HUDEP-2 (cell line): ENCODE measurements around the gene LRRC34.

Experiments used
- DNase-seq, 76 experiments: peaks; one replicate each; lab custom pipeline; 2025; ENCODE audit not compliant: unreplicated experiment in 76 of 76; lab: John Stamatoyannopoulos, UW

Gene LRRC34

DNA sequence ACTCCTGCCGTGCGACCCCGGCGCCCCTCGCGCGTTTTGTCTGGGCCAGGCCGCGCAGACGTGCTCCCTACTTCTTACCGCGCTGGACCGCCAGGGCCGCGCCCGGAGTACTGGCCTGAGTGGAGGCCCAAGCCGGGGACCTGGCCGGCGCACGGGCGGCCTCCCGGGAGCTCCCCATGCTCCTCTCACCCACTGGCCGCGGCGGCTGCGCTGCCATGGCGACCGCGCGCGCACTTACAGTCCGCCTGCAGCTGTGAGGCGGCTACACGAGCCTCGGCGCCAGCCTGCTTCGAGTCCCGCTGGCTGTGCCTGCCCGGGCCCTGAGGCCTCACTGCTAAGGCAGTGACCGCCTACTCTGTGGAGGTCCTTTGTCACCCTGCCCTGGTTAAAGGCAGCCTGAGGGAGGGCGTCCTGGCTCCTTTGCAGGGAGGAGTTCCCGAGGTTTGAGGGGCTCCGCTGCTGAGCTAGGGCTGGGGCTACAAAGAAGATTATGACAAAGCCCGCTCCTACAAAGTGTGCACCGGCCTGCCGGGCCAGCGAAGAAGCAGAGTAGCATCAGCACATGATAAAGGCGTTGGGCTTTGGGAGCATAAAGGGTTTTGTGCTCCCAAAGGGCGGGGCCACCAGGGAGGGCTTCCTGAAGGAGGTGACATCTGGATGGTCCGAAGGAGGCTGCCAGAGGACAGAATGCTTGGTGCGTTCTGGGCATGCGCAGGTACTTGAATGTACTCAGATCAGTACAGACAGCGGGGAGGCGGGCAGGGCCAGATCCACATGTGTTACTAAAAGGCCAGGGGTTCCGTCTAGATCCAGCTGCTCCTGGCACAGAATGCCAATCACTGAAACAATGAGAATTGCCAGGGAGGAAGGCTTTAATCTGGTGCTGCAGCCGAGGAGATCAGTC lies at the start of gene LRRC34, which contains the start of gene LRRIQ4:
TSS of gene LRRC34 (minus strand) at position 573 of the 904 bp plus-strand sequence. CDS start at position 217, 356 bp downstream.
TSS of gene LRRIQ4 (plus strand) at position 539 of the 904 bp plus-strand sequence. CDS start 9,052 bp downstream, outside the sequence.
- DNase-seq, result peak in 75 of 76 experiments; percentile 8 to 86 (median 70)

DNA sequence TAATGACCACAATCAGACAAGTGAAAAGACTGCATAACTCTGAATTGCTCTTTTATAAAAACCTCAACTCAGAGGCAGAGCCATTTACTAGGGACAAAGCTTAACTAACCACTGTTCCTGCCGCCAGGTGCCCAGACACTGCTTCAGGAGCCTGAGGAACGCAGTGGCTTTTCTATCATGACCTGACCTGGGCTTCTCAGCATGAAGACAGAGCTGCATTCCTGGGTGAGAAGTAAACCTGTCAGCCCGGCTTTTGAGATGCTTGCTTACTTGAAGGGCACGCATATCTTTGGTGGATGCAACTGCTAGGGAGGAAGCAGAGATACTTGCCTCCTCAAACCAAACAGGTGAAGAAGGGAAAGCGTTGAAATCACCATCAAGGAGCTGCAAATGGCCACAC lies 49.2 kb upstream of the LRRC34 start:
- no peak for DNase-seq

DNA sequence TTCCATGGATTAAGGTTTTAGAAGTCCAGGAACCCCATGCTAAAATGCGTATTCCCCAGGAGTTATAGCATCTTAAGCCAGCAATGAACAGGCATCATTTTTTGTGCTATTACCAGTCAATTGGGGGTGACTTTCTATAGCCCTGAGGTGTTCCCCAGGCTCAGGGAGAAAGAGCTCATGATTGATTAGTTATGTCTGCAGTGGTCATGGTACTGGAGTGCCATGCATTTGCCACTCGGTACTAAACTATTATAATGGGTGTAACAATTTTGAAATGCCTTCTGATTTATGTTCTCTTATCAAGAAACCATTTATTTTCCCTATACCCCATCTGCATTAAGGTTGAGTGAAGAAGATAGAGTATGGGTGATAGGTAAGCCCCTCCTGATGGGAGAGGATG lies 45.1 kb upstream of the LRRC34 start:
- DNase-seq, result no peak

GRCh38 chr3:169855514-169855913 lies 42.8 kb upstream of the LRRC34 start:
- no peak for DNase-seq

DNA sequence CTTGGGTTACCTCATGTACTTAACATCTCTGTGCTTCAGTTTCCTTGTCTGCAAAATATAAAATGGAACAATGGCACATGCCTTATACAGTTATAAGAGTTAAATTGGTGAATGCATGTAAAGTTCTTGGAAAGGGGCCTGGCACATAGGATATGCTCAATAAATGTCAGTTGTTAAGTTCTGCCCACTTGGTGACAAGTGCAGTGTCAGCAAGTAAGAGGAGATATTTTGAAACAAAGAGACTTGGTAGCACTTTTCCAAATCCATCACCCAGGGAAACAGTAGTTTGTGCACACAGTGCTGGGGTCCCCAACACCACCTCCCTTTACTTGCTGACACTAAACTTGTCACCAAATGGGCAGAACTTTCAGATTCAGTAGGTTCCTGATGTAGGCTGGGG lies 37.9 kb upstream of the LRRC34 start:
- no peak for DNase-seq

GRCh38 chr3:169848741-169849140 lies 36.0 kb upstream of the LRRC34 start:
- no peak for DNase-seq

DNA sequence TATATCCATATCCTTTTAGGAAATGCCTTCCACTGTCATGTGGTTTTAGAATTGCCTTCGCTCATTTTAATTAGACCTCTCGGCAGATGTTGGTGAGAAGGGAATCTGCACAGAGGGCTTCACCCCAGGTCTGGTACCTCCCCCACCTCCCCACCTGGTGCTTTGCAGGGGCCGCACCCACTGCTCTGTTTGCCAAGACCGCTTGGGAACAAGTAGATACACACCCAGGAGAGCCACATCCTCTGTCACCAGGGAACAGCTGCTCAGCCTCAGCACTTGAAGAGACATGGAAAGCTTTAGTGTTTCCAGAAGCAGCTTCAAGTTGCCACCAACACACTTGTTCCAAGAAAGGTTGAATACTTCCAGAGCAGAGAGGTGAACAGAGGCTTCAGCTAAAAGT lies 35.2 kb upstream of the LRRC34 start:
- DNase-seq, result no peak

GRCh38 chr3:169846458-169847193 lies 33.9 kb upstream of the LRRC34 start:
- DNase-seq, result no peak

DNA sequence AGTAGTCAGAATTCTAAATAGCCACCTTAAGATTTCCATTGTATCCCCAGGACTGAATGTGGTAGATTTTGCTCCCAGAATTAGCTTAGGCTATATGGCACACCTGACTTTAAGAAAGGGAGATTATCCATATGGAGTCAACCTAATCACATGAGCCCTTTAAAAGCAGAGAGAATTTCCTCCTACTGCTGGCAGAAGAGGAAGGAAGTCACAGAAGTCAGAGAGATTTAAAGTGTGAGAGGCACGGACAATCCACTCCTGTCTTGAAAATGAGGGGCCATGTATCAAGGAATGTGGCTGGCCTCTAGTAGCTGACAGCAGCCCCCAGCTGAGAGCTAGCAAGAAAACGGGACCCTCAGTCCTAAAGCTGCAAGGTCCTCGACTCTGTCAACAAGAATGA lies 30.3 kb upstream of the LRRC34 start:
- DNase-seq, result no peak

- no peak for DNase-seq
Observed at GRCh38 chr3:169841171-169841570, 28.5 kb upstream of the LRRC34 start.

DNA sequence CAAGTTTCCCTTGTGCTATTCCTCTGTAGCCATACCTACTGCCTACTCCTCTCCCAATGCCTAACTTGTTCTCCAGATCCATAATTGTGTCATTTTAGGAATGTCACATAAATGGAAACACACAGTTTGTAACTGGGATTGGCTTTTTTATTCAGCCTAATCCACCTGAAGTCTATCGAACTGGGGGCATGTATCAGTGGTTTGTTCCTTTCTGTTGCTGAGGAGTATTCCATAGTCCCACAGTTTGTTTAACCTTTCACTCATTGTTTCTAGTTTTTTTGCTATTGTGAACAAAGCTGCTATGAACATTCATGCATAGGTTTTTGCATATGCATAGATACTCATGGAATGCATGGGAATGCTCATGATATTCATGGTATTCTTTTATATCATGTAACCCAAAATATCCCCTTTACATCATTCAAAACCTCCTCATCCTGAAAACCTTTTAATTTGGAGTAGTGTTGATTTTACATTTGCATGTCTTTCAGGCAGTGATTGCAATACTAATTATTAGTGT lies 25.9 kb upstream of the LRRC34 start:
- no peak for DNase-seq

GRCh38 chr3:169836942-169837275 lies 24.2 kb upstream of the LRRC34 start:
- no peak for DNase-seq

DNA sequence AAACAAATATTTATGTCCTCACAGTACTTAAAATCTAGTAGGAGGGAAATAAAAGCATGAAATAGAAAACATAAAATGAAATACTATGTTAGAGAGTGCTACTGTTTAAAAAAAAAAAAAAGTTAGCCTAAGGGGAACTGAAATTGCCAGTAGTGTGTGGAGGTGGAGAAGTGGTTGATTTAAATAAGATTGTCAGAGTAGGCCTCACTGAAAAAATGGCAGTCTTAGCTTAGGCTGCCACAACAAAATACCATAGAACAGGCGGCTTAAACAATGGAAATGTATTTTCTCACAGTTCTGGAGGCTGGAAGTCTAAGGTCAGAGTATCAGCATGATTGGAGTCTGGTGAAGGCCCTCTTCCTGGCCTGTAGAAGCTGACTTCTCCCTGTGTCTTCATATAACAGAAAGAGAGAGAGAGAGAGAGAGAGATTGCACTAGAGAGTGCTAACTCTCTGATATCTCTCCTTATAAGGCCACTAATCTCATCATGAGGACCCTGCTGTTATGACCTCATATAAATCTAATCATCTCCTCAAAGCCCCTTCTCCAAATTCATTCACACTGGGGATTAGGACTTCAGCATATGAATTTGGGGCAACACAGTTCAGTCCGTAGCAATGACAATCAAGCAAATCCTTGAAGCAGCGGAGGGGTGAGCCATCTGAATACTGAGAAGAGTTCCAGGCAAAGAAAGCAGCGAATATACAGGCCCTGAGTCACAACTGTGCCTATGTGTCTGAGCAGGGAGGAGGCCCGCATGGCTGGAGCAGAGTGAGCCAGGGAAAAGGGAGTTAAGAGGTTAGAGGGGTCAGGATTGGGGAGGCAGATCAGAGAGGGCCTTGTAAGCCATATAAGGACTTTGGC lies 23.6 kb upstream of the LRRC34 start:
- DNase-seq, result no peak

DNA sequence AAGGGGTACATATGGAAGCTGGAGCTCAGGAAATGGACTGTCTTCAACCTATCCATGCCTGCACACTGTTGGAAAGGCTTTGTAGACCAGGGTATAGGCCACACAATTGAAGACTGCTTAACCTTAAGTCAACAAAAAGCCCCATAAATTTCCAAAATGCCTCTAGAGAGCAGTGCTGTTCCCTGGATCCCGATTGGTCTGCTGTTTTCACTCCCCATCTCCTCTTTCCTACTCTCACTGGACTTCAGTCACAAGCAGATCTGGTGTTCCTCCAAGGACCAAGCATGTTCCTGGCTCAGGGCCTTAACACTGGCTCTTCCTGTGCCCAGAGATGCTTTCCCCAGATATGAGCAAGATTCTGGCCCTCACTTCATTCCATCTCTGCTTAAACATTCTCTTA lies 22.8 kb upstream of the LRRC34 start:
- DNase-seq, result no peak

- no peak for DNase-seq
Observed at GRCh38 chr3:169827712-169828111, 15.0 kb upstream of the LRRC34 start.

- DNase-seq, result no peak
Observed at GRCh38 chr3:169825316-169825715, 12.6 kb upstream of the LRRC34 start.

- no peak for DNase-seq
Observed at GRCh38 chr3:169822983-169823382, 10.3 kb upstream of the LRRC34 start.

DNA sequence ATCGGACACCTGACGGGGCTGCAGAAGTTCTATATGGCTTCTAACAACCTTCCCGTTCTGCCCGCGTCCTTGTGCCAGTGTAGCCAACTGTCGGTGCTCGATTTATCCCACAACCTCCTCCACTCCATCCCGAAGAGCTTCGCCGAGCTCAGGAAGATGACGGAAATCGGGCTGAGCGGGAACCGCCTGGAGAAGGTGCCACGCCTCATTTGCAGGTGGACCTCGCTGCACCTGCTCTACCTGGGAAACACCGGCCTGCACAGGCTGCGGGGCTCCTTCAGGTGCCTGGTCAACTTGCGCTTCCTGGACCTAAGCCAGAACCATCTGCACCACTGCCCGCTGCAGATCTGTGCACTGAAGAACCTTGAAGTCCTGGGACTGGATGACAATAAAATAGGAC lies 9.8 kb upstream of the LRRC34 start:
- no peak for DNase-seq

DNA sequence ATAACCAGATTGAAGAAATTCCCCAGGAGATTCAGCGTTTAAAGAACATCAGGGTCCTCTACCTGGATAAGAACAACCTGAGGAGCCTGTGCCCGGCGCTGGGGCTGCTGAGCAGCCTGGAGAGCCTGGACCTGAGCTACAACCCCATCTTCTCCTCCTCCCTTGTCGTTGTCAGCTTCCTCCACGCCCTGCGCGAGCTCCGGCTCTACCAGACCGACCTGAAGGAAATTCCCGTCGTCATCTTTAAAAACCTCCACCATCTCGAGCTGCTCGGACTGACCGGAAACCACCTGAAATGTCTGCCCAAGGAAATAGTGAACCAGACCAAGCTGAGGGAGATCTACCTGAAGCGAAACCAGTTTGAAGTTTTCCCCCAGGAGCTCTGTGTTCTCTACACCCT lies 9.4 kb upstream of the LRRC34 start:
- no peak for DNase-seq

- DNase-seq, result no peak
Observed at GRCh38 chr3:169818316-169818715, 5.6 kb upstream of the LRRC34 start.
